D721Med (cell line): ENCODE results near the gene CENPX.

Source experiments
- DNase-seq: peaks from one replicate; pipeline ENCODE4 v3.0.0; 2011; ENCODE audit warnings: low spot score; ENCODE audit not compliant: insufficient read length
- FAIRE-seq: peaks from 2 replicates; lab custom pipeline; 2011; peaks lifted over from hg19 to GRCh38; lab: Jason Lieb, UNC
- CTCF ChIP-seq: IDR thresholded peaks from 2 replicates; pipeline ENCODE4 v1.5.1; 2012; ENCODE audit warnings: mild to moderate bottlenecking, control low read depth; ENCODE audit not compliant: insufficient read depth; ENCODE audit errors: missing control alignments

The CENPX gene

GRCh38 chr17:82016061-82016874 lies 6.4 kb downstream of the CENPX start:
- FAIRE-seq (no peak), DNase-seq (no peak)
- TF ChIP-seq CTCF, result no peak

GRCh38 chr17:82015311-82015971 lies 7.2 kb downstream of the CENPX start:
- no peak for TF ChIP-seq CTCF
- FAIRE-seq (no peak), DNase-seq (no peak)

- FAIRE-seq (no peak), DNase-seq (no peak)
- TF ChIP-seq CTCF, result no peak
Observed at GRCh38 chr17:82014971-82015310, 7.7 kb downstream of the CENPX start.

GRCh38 chr17:82014432-82014831 lies 8.2 kb downstream of the CENPX start:
- TF ChIP-seq CTCF, result no peak
- no peak for FAIRE-seq
- no peak for DNase-seq

- FAIRE-seq (no peak), DNase-seq (no peak)
- no peak for TF ChIP-seq CTCF
Observed at GRCh38 chr17:82013772-82014321, 8.8 kb downstream of the CENPX start.

- TF ChIP-seq CTCF, result no peak
- FAIRE-seq, result no peak
Observed at GRCh38 chr17:82013341-82013740, 9.3 kb downstream of the CENPX start.

More at GRCh38 chr17:82013341-82013740, 9.3 kb downstream of the CENPX start:
- no peak for DNase-seq
